Osteoblast (primary cell): ENCODE data around the gene PRH1. TPM values are rescaled to one million over a fixed set of nuclear protein-coding genes. Genes with fewer than 3 reads are reported as not detected.

Source experiments
- DNase-seq: peaks from one replicate; pipeline ENCODE4 v3.0.0; 2011; ENCODE audit warnings: low spot score, mixed read lengths; ENCODE audit not compliant: insufficient read length; ENCODE audit errors: missing footprints
- H2AFZ ChIP-seq: 2 replicates; pipeline ENCODE4 v1.6.0; 2011; ENCODE audit warnings: mild to moderate bottlenecking, low read length
- H3K27ac ChIP-seq: 2 replicates; pipeline ENCODE4 v1.5.1; 2011; ENCODE audit warnings: mild to moderate bottlenecking, low read depth, low read length, moderate library complexity
- H3K27me3 ChIP-seq: 2 replicates; pipeline ENCODE4 v1.6.0; 2012; ENCODE audit warnings: mild to moderate bottlenecking, control low read depth, inconsistent platforms, low read length, moderate library complexity; ENCODE audit not compliant: insufficient read depth
- H3K36me3 ChIP-seq: 2 replicates; pipeline ENCODE4 v1.5.1; 2011; ENCODE audit warnings: mild to moderate bottlenecking, low read length, control low read depth, moderate library complexity; ENCODE audit not compliant: insufficient read depth
- H3K4me1 ChIP-seq: 2 replicates; pipeline ENCODE4 v1.5.1; 2011; ENCODE audit warnings: mild to moderate bottlenecking, low read length, control low read depth, moderate library complexity; ENCODE audit not compliant: insufficient read depth
- H3K4me2 ChIP-seq: 2 replicates; pipeline ENCODE4 v1.6.0; 2011; ENCODE audit warnings: mild to moderate bottlenecking, low read length; ENCODE audit not compliant: insufficient read depth
- H3K4me3 ChIP-seq: fragments of 200-600 bp; sonication (generic); 3 replicates; pipeline ENCODE4 v1.5.1; 2012; ENCODE audit warnings: mild to moderate bottlenecking, low read length, inconsistent platforms; ENCODE audit not compliant: insufficient read depth
- H3K79me2 ChIP-seq: 2 replicates; pipeline ENCODE4 v1.6.0; 2012; ENCODE audit warnings: mild to moderate bottlenecking, low read length, control low read depth, inconsistent platforms; ENCODE audit not compliant: insufficient read depth
- H3K9me3 ChIP-seq: 2 replicates; pipeline ENCODE4 v1.5.1; 2011; ENCODE audit warnings: low read depth, low read length, control low read depth
- H4K20me1 ChIP-seq: 2 replicates; pipeline ENCODE4 v1.6.0; 2012; ENCODE audit warnings: mild to moderate bottlenecking, low read length, control low read depth; ENCODE audit not compliant: insufficient read depth
- total RNA-seq: library from RNA; depleted of rRNA; stranded (reverse); fragments of >200 nt; gene quantifications from 2 replicates; pipeline ENCODE4 v1.2.3, GENCODE V29; 2012
- TF ChIP-seq, protein P1 (sequence below): IDR thresholded peaks from 2 replicates; pipeline ENCODE4 v1.5.1; 2011; ENCODE audit warnings: mild to moderate bottlenecking, low read depth, low read length, moderate library complexity; ENCODE audit errors: extremely low read depth

Gene PRH1
- total RNA-seq, 1 donor: 24.2 TPM

DNA sequence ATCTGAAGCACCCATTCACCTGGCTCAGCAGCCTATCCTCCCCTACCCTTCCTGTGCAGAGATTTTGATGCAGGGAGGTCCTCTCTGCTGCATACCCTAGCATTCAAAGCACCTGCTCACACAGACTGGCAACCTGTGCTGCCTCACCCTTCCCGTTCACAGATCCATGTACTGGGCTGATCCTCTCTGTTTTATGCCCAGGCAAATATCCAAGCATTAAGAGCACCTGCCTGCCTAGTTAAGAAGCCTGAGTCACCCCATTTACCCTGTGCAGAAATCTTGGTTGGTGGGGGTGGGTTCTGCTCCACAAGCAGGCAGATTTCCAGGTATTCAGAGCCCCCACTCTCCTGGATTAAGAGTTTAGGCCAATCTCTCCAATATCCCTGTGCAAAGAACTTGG is 16.9 kb upstream of the PRH1 start:
- H3K27me3 ChIP-seq: no peaks in the 10 kb centered on the region
- TF ChIP-seq, protein P1, sequence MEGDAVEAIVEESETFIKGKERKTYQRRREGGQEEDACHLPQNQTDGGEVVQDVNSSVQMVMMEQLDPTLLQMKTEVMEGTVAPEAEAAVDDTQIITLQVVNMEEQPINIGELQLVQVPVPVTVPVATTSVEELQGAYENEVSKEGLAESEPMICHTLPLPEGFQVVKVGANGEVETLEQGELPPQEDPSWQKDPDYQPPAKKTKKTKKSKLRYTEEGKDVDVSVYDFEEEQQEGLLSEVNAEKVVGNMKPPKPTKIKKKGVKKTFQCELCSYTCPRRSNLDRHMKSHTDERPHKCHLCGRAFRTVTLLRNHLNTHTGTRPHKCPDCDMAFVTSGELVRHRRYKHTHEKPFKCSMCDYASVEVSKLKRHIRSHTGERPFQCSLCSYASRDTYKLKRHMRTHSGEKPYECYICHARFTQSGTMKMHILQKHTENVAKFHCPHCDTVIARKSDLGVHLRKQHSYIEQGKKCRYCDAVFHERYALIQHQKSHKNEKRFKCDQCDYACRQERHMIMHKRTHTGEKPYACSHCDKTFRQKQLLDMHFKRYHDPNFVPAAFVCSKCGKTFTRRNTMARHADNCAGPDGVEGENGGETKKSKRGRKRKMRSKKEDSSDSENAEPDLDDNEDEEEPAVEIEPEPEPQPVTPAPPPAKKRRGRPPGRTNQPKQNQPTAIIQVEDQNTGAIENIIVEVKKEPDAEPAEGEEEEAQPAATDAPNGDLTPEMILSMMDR: no peak

DNA sequence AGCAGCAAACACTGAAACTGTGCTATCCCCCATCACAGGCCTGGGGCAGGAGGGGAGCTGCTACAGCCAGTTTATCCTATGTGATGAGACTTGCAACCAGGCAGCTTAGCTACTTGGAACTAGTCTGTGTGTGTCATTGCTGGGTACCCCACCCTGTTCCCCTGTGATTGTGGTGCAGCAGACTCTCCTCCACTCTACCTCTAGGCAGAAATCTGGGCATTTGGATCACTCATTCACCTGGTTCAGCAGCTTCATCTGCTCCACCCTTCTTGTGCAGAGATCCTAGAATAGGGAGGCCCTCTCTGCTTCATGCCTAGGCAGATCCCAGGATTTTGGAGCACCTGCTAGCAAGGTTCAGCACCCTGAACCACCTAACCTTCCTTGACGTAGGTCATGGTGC is 16.5 kb upstream of the PRH1 start:
- no peaks in the 10 kb centered on the region for H4K20me1 ChIP-seq
- H3K27ac ChIP-seq: no peak overlapping the region
- no peak overlapping the region for H3K4me2 ChIP-seq
- no peaks in the 10 kb centered on the region for H3K79me2 ChIP-seq
- no peak overlapping the region for H3K4me3 ChIP-seq
- no peak for DNase-seq
- H3K27me3 ChIP-seq: no peaks in the 10 kb centered on the region
- no peaks in the 10 kb centered on the region for H3K36me3 ChIP-seq
- TF ChIP-seq, protein P1: no peak
- no peaks in the 10 kb centered on the region for H3K9me3 ChIP-seq
- no peaks in the 10 kb centered on the region for H3K4me1 ChIP-seq
- H2AFZ ChIP-seq: no peak overlapping the region

More for the DNA sequence above, 16.9 kb upstream of the PRH1 start:
- no peak overlapping the region for H3K4me3 ChIP-seq
- H4K20me1 ChIP-seq: no peaks in the 10 kb centered on the region
- DNase-seq: no peak
- H3K4me2 ChIP-seq: no peak overlapping the region
- H3K9me3 ChIP-seq: no peaks in the 10 kb centered on the region
- H2AFZ ChIP-seq: no peak overlapping the region
- no peaks in the 10 kb centered on the region for H3K79me2 ChIP-seq
- H3K36me3 ChIP-seq: no peaks in the 10 kb centered on the region
- H3K4me1 ChIP-seq: no peaks in the 10 kb centered on the region
- no peak overlapping the region for H3K27ac ChIP-seq

DNA sequence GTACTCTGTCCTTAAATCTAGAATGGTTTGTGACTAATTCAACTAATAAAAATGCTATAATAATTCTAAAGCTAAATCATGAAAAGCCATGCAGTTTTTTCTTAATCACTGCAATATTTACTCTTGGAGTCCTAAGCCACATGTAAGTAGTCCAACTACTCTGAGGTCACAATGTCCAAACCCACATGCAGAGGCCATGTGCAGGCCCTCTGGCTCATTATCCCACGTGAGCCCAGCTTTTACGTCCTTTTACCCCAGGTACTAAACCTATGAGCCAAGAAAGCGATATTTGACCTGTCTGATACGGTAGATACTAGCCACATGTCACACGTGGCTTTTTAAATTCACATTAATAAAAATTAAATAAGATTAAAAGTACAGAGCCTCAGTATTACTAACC is 12.8 kb upstream of the PRH1 start:
- Histone ChIP-seq H3K27me3 (no peaks in the 10 kb centered on the region), H2AFZ (no peak overlapping the region), H4K20me1 (no peaks in the 10 kb centered on the region), H3K4me3 (no peak overlapping the region), H3K9me3 (no peaks in the 10 kb centered on the region), H3K79me2 (no peaks in the 10 kb centered on the region), H3K4me1 (no peaks in the 10 kb centered on the region), H3K4me2 (no peak overlapping the region), H3K36me3 (no peaks in the 10 kb centered on the region), H3K27ac (no peak overlapping the region)
- DNase-seq: no peak
- TF ChIP-seq, protein P1: no peak

DNA sequence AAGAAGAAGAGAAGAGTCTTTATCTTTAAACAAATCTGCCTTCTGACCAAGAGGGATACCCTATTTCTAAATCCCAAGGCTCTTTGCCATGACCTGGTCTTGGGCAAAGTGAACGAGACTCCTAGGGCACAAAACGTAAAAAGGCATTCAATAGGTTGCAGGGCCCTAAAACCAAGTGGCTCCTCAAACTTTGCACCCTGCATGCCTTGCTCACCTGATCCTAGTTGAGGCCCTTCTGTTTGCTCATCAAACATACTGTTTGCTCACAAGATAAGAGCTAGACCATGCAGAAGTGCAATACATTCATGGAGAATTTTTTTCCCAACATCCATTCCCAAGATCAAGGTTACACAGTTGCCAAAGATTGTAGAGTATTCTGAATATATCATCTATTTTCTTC is 7.9 kb upstream of the PRH1 start:
- Histone ChIP-seq H3K4me3 (no peak overlapping the region), H3K9me3 (no peaks in the 10 kb centered on the region), H3K27me3 (no peaks in the 10 kb centered on the region)

More for the DNA sequence above, 7.9 kb upstream of the PRH1 start:
- TF ChIP-seq, protein P1: no peak
- Histone ChIP-seq H3K79me2 (no peaks in the 10 kb centered on the region), H4K20me1 (no peaks in the 10 kb centered on the region), H3K4me2 (no peak overlapping the region), H3K4me1 (no peaks in the 10 kb centered on the region), H3K27ac (no peak overlapping the region), H3K36me3 (no peaks in the 10 kb centered on the region), H2AFZ (no peak overlapping the region)
- DNase-seq: no peak
